Osteocyte (in vitro differentiated cells): ENCODE measurements around the gene MYH9. TPM values are rescaled to one million over a fixed set of nuclear protein-coding genes. Genes with fewer than 3 reads are reported as not detected.
"Not testable (repeated sequence)": the region's sequence is repeated elsewhere in the genome, so short reads cannot be mapped to it uniquely, and the experiment has no call there.

ENCODE experiments used
- DNase-seq: peaks from one replicate; pipeline ENCODE4 v3.0.0; 2021; ENCODE audit warnings: mixed read lengths; ENCODE audit not compliant: unreplicated experiment; ENCODE audit errors: extremely low spot score
- H3K27ac Mint-ChIP-seq: one replicate; pipeline ENCODE4 v1.8.0; 2021; ENCODE audit warnings: mild to moderate bottlenecking, mixed read lengths; ENCODE audit not compliant: unreplicated experiment
- H3K27me3 Mint-ChIP-seq: one replicate; pipeline ENCODE4 v1.8.0; 2021; ENCODE audit warnings: mixed read lengths; ENCODE audit not compliant: unreplicated experiment
- H3K36me3 Mint-ChIP-seq: one replicate; pipeline ENCODE4 v1.8.0; 2021; ENCODE audit warnings: mixed read lengths; ENCODE audit not compliant: unreplicated experiment
- H3K4me1 Mint-ChIP-seq: one replicate; pipeline ENCODE4 v1.8.0; 2021; ENCODE audit warnings: mixed read lengths; ENCODE audit not compliant: unreplicated experiment
- H3K4me3 Mint-ChIP-seq: one replicate; pipeline ENCODE4 v1.8.0; 2021; ENCODE audit warnings: mild to moderate bottlenecking, moderate library complexity, mixed read lengths; ENCODE audit not compliant: unreplicated experiment
- H3K9me3 Mint-ChIP-seq: one replicate; pipeline ENCODE4 v1.8.0; 2021; ENCODE audit warnings: mixed read lengths; ENCODE audit not compliant: unreplicated experiment
- total RNA-seq: library from RNA; stranded (reverse); gene quantifications from 2 replicates; pipeline ENCODE4 v1.2.1, GENCODE V29; 2021
- TF ChIP-seq, protein P1 (sequence below): fragments of 200-600 bp; sonication (generic); IDR thresholded peaks from 2 replicates; pipeline ENCODE4 v1.5.0; 2021; ENCODE audit warnings: antibody characterized with exemption, mild to moderate bottlenecking, moderate library complexity

The MYH9 gene
- total RNA-seq, 1 donor from 2014 or later = 938 TPM

DNA sequence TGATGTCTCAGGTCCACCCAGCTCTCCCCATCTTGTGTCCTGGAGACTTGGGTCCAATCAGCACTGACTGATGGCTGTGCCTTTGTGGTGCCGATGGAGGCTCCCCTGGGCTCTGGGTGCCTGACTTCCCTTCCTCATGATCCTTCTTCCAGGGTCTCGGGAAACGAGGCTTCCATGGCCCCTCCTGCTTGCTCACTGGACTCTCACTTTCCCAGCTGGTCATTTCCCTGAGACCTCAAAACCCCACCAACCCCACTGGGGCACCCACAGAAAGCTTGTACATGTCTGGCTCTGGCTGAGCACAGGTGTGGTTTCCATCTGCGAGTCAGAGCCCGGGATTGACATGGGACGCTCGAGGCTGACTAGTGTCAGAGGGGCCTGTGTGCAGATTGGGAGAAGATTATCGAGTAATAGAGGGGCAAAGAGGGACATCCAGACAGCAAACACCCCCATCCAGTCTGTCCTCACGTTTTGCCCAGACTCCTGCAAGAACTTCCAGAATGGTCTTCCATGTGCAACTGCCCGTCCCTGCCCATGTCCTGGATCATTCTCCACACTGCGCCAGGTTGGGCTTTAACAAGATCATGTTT, 119.8 kb downstream of the MYH9 start:
- TF ChIP-seq, protein P1, sequence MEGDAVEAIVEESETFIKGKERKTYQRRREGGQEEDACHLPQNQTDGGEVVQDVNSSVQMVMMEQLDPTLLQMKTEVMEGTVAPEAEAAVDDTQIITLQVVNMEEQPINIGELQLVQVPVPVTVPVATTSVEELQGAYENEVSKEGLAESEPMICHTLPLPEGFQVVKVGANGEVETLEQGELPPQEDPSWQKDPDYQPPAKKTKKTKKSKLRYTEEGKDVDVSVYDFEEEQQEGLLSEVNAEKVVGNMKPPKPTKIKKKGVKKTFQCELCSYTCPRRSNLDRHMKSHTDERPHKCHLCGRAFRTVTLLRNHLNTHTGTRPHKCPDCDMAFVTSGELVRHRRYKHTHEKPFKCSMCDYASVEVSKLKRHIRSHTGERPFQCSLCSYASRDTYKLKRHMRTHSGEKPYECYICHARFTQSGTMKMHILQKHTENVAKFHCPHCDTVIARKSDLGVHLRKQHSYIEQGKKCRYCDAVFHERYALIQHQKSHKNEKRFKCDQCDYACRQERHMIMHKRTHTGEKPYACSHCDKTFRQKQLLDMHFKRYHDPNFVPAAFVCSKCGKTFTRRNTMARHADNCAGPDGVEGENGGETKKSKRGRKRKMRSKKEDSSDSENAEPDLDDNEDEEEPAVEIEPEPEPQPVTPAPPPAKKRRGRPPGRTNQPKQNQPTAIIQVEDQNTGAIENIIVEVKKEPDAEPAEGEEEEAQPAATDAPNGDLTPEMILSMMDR = no peak
- Mint-ChIP-seq H3K36me3 (no peaks in the 10 kb centered on the region), H3K27ac (no peak overlapping the region), H3K27me3 (no peaks in the 10 kb centered on the region), H3K9me3 (no peaks in the 10 kb centered on the region), H3K4me1 (peaks cover 3% of the 10 kb centered on the region), H3K4me3 (no peak overlapping the region)
- DNase-seq = no peak

- no peak for DNase-seq
- Mint-ChIP-seq H3K36me3 (no peaks in the 10 kb centered on the region), H3K4me1 (peaks cover 3% of the 10 kb centered on the region), H3K27ac (no peak overlapping the region), H3K4me3 (no peak overlapping the region), H3K9me3 (no peaks in the 10 kb centered on the region), H3K27me3 (no peaks in the 10 kb centered on the region)
- TF ChIP-seq, protein P1 = no peak
These were observed 120.7 kb downstream of the MYH9 start for GRCh38 chr22:36267058-36267457.

DNA sequence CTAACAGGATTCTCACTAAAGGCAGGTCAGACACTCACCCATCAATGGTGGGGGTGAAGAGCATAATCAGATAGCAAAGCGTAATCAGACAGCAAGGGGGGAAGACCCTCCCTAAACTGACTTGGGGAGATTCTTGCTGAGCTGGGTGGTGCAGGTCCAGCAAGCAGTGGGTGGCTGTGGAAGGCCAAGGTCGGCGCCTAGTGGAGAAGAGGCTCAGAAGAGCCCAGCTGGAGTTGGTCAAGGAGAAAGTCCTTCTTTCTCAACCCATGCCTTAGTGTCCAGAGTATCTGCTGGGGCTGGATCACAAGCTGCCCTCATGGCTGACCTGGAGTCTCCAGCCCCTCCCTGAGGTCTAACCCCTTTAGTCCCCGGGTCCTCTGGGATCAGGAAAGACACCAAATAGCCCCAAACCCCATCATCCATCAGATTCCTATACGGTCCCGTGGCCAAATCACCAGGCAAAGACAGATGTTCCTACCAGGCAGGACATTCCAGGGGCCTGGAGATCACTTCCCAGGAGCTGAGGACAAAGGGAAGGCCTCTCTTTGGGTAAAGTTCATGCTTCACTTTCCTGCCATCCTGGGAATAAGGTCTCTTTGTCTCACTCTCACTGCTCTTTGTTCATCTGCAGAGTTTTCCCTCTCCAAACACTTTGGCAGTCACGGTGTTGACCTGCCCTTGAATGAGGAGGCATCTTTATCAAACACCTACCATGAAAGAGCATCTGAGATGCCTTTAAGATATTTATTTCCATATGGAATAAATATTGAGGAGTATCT, 123.7 kb downstream of the MYH9 start:
- H3K27ac Mint-ChIP-seq, H3K36me3 Mint-ChIP-seq, H3K4me3 Mint-ChIP-seq, H3K9me3 Mint-ChIP-seq, H3K27me3 Mint-ChIP-seq, DNase-seq: not testable (repeated sequence)
- H3K4me1 Mint-ChIP-seq = peaks cover 13% of the 10 kb centered on the region

DNA sequence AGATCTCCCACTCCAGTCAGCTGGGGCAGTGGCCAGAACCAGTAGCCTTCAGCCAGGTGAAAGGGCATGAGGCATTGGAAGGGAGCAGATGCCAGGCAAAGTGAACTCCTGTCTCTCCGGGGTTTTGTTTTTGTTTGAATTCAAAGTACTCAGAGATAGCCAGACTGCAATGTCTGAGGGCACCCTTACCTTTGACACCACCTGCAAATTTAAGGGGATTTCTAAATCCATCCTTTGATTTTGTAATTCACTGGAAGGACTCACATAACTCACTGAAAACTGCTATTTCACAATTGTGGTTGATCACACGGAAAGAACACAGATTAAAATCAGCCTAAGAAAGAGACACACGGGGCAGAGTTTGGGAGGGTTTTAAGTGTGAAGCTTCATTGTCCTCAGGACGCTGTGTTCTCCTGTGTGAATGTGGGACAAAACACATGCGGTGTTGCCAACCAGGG, 124.5 kb downstream of the MYH9 start:
- not testable (repeated sequence) for H3K27ac Mint-ChIP-seq, H3K27me3 Mint-ChIP-seq, H3K4me3 Mint-ChIP-seq, H3K9me3 Mint-ChIP-seq, DNase-seq, H3K36me3 Mint-ChIP-seq
- H3K4me1 Mint-ChIP-seq = peaks cover 20% of the 10 kb centered on the region

DNA sequence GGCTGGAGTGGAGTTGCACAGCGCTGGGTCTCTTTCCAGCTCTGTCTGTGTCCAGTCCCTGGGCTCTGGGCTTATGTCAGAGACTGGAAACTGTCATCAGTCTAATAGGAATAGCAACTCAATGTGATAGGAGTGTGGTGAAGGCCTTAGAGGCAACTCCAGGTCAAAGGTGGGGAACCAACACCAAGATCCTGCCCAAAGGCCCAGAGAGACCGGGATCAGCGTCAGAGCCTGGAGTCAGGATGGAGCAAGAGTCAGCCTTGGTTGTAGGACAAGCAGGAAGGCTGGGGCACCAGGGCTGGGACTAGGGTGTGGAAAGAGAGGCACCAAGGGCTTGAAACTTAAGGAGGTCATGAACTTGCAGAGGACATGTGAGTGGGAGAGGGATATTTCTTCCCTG, 125.5 kb downstream of the MYH9 start:
- not testable (repeated sequence) for H3K9me3 Mint-ChIP-seq, H3K27me3 Mint-ChIP-seq, H3K4me3 Mint-ChIP-seq, H3K36me3 Mint-ChIP-seq, H3K27ac Mint-ChIP-seq, DNase-seq
- H3K4me1 Mint-ChIP-seq = peaks cover 20% of the 10 kb centered on the region

DNA sequence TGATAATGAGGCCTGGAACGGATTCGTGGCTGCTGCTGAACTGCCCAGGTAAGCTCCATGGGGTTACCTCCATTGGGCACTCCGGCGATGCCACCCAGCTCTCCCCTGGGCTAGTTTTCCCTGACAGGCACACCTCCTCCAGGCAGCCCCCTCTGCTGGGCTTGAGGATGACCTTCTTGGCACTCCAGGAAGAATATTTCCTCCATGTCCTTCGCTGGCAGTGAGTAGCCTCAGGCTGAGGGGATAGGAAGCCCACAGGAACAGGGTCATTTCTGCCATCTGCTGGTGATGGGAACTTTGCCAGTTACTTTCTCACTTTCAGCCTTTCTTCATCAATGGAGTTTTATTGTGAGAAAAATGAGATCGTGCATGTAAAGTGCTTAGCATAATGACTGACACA, 126.1 kb downstream of the MYH9 start:
- DNase-seq, H3K4me3 Mint-ChIP-seq, H3K27me3 Mint-ChIP-seq, H3K9me3 Mint-ChIP-seq, H3K27ac Mint-ChIP-seq, H3K36me3 Mint-ChIP-seq: not testable (repeated sequence)
- TF ChIP-seq, protein P1 = peak; percentile 16
- H3K4me1 Mint-ChIP-seq = peaks cover 20% of the 10 kb centered on the region
